IMR-90 (cell line): Measurements from ENCODE around the gene RGS16.

Source experiments
- CEBPB ChIP-seq: IDR thresholded peaks from 2 replicates; pipeline ENCODE4 v1.6.1; 2012; ENCODE audit warnings: low read depth, low read length, improper control_type of control experiment
- MAFK ChIP-seq: IDR thresholded peaks from 2 replicates; pipeline ENCODE4 v1.6.1; 2012; ENCODE audit warnings: low read depth, low read length, improper control_type of control experiment
- MXI1 ChIP-seq: IDR thresholded peaks from 2 replicates; pipeline ENCODE4 v1.6.1; 2012; ENCODE audit warnings: low read depth, mild to moderate bottlenecking, low read length, moderate library complexity, borderline replicate concordance
- NFE2L2 ChIP-seq: fragments of 150-350 bp; IDR thresholded peaks from 2 replicates; pipeline ENCODE4 v1.6.1; 2016; ENCODE audit warnings: low read depth, mild to moderate bottlenecking, low read length
- POLR2A ChIP-seq: IDR thresholded peaks from 2 replicates; pipeline ENCODE4 v1.6.1; 2012; ENCODE audit warnings: mild to moderate bottlenecking, low read depth, low read length
- RAD21 ChIP-seq: IDR thresholded peaks from 2 replicates; pipeline ENCODE4 v1.6.1; 2012; ENCODE audit warnings: low read length, improper control_type of control experiment
- RCOR1 ChIP-seq: IDR thresholded peaks from 2 replicates; pipeline ENCODE4 v1.6.1; 2012; ENCODE audit warnings: mild to moderate bottlenecking, low read length, improper control_type of control experiment; ENCODE audit not compliant: insufficient replicate concordance
- SMC3 ChIP-seq: fragments of 150-350 bp; IDR thresholded peaks from 2 replicates; pipeline ENCODE4 v1.6.1; 2016; ENCODE audit warnings: low read depth, mild to moderate bottlenecking, antibody characterized with exemption, low read length, moderate library complexity
- TF ChIP-seq, protein P1 (sequence below): conservative IDR thresholded peaks from 2 replicates; pipeline ENCODE4 v1.5.1; 2012; ENCODE audit warnings: mild to moderate bottlenecking, low read depth, low read length, improper control_type of control experiment
- TF ChIP-seq, protein P2 (sequence below): fragments of 150-350 bp; IDR thresholded peaks from 2 replicates; pipeline ENCODE4 v1.6.1; 2017; ENCODE audit warnings: mild to moderate bottlenecking, antibody characterized with exemption, low read length, low read depth
- TF ChIP-seq, protein P3 (sequence below): fragments of 150-350 bp; IDR thresholded peaks from 2 replicates; pipeline ENCODE4 v1.6.1; 2016; ENCODE audit warnings: low read depth, mild to moderate bottlenecking, low read length, moderate library complexity, borderline replicate concordance

DNA sequence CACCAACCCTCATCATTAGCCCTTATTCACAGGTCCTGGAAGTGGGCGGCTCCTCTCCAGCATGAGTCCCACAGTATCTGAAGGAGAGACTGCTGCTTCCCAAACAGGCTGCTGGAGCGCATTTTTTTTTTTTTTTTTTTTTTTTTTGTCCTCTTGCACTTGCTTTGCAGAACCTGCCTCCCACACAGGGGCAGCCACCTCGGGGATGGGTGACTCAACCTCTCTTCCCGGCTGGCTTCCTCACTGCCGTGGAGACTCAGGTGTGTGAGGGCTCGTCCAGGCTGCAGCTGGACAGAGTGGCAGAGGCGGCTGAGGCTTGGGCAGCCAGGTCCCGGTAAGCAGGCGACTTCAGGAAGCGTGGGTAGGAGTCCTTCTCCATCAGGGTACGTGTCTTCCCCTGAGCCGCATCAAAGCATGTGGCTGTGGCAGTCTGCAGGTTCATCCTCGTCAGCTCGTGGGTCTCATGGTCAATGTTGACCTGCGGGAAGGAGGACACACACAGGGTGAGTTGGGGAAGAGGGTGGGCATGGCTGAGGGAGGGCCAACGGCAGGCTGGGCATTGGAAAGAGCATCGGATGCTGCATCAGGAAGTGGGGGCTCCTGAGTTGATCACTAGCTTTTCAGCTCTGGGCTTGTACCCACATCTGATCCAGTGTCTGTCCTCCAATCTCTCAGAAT, 4.0 kb downstream of the RGS16 start:
- TF ChIP-seq, protein P1, sequence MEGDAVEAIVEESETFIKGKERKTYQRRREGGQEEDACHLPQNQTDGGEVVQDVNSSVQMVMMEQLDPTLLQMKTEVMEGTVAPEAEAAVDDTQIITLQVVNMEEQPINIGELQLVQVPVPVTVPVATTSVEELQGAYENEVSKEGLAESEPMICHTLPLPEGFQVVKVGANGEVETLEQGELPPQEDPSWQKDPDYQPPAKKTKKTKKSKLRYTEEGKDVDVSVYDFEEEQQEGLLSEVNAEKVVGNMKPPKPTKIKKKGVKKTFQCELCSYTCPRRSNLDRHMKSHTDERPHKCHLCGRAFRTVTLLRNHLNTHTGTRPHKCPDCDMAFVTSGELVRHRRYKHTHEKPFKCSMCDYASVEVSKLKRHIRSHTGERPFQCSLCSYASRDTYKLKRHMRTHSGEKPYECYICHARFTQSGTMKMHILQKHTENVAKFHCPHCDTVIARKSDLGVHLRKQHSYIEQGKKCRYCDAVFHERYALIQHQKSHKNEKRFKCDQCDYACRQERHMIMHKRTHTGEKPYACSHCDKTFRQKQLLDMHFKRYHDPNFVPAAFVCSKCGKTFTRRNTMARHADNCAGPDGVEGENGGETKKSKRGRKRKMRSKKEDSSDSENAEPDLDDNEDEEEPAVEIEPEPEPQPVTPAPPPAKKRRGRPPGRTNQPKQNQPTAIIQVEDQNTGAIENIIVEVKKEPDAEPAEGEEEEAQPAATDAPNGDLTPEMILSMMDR, result no peak
- no peak for TF ChIP-seq POLR2A
- TF ChIP-seq, protein P2, sequence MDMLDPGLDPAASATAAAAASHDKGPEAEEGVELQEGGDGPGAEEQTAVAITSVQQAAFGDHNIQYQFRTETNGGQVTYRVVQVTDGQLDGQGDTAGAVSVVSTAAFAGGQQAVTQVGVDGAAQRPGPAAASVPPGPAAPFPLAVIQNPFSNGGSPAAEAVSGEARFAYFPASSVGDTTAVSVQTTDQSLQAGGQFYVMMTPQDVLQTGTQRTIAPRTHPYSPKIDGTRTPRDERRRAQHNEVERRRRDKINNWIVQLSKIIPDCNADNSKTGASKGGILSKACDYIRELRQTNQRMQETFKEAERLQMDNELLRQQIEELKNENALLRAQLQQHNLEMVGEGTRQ, result no peak
- no peak for TF ChIP-seq RAD21
- TF ChIP-seq MXI1, result no peak
- TF ChIP-seq, protein P3, sequence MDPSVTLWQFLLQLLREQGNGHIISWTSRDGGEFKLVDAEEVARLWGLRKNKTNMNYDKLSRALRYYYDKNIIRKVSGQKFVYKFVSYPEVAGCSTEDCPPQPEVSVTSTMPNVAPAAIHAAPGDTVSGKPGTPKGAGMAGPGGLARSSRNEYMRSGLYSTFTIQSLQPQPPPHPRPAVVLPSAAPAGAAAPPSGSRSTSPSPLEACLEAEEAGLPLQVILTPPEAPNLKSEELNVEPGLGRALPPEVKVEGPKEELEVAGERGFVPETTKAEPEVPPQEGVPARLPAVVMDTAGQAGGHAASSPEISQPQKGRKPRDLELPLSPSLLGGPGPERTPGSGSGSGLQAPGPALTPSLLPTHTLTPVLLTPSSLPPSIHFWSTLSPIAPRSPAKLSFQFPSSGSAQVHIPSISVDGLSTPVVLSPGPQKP, result no peak
- TF ChIP-seq SMC3, result no peak
- no peak for TF ChIP-seq RCOR1
- no peak for TF ChIP-seq CEBPB
- TF ChIP-seq NFE2L2, result no peak
- TF ChIP-seq MAFK, result no peak
